Measurements from ENCODE around the gene CTDSP1. TPM values are rescaled to one million over a fixed set of nuclear protein-coding genes. Genes with fewer than 3 reads are reported as not detected.

The CTDSP1 gene
- polyA plus RNA-seq, 1 of the 3 experiments (the other 2 are of a cell fraction) = 88.0 TPM

DNA sequence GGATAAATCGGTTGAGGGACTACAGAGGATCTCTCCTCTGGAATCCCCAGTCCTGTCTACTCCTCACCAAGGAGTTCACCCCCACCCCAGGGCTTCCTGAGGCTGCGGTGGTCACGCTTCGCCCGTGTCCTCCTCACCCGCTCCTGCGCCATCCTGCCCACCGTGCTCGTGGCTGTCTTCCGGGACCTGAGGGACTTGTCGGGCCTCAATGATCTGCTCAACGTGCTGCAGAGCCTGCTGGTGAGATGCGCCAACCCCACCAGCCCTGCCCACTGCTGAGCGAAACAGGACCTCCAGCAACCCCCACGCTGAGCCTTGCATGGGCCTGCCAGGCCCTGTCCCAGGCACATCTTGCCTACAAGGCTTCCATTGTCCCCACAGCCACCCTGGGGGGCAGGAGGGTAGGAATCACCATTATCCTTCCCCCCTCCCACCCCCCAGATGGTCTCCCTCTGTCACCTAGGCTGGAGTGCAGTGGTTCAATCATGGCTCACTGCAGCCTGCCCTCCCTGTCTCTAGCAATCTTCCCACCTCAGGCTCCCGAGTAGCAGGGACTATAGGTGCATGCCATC is 6.7 kb upstream of the CTDSP1 start:
- CTCF ChIA-PET = interaction anchor here (1.1 to 5.3 kb wide), 5 partner anchors 9 to 207 kb away, joined by 3 to 31 read pairs (median 9); no protein-coding TSS in a partner anchor

DNA sequence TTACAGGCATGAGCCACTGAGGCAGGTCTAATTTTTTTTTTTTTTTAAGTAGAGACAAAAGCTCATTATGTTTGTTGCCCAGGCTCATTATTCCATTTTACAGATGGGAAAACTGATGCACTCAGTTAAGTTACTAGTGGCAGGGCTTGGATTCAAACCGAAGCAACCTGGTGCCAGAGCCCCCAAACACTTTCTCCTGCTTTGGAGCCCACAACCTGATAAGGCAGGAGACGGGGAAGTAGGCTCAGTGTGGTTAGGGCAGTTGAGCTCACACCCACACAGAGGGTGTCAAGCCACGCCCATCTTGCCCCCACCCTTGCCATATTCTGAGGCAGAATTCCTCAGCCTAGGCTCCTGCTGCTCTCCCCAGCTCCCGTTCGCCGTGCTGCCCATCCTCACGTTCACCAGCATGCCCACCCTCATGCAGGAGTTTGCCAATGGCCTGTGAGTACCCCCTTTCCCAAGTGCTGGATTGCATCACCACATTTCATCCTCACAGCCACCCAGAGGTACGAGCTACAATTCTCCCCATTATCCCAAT is 5.8 kb upstream of the CTDSP1 start:
- Histone ChIP-seq H3K9me3 (no peaks in the 10 kb centered on the region), H3K27me3 (ENCODE audit: insufficient read depth) (no peaks in the 10 kb centered on the region), H3K9ac (no peak overlapping the region), H3F3A (replicated peaks; ENCODE audit: insufficient read depth) (peaks cover 12% of the 10 kb centered on the region), H3K79me2 (ENCODE audit: insufficient read depth) (peaks cover 7% of the 10 kb centered on the region; the same call in 1 of the 2 replicates), H2AFZ (ENCODE audit: low read depth) (no peak overlapping the region), H3K4me2 (no peak overlapping the region), H3K9me2 (no peaks in the 10 kb centered on the region), H3K4me1 (ENCODE audit: control insufficient read depth in 1 of 2, insufficient read depth in 2 of 2, low read depth in 1 of 2, low read length in 1 of 2) (peaks cover 15 to 19% of the 10 kb centered on the region in 2 experiments; a peak in 3 of 4 replicates), H3K27ac (ENCODE audit: low read depth in 2 of 2, low read length in 1 of 2) (no peak overlapping the region), H3K36me3 (replicated peaks in 1 of 2; ENCODE audit: control insufficient read depth in 1 of 2, insufficient read depth in 2 of 2, low read length in 1 of 2) (no peaks in the 10 kb centered on the region), H4K20me1 (ENCODE audit: insufficient read depth) (no peaks in the 10 kb centered on the region), H3K4me3 (ENCODE audit: low read depth in 2 of 2, low read length in 1 of 2) (no peak overlapping the region)
- ChIA-PET CTCF (interaction anchor here (0.8 to 5.3 kb wide), 9 partner anchors 10 to 208 kb away, joined by 3 to 31 read pairs (median 3); partner anchors contain the start of gene CATIP), POLR2A (no interaction called here)
- DNase-seq = peak; percentile 6
- 94% methylated on average over 8 of the region's 8 CpGs for WGBS (ENCODE audit: low lambda C conversion rate)
- TF ChIP-seq EZH2phosphoT487 (IDR thresholded peaks at IDR 0.05; ENCODE audit: borderline replicate concordance, low read depth) (no peak), RCOR1 (IDR thresholded peaks at IDR 0.05; ENCODE audit: low read length) (no peak), CHD2 (IDR thresholded peaks at IDR 0.05; ENCODE audit: low read length, partially characterized antibody) (no peak), MXI1 (IDR thresholded peaks at IDR 0.05; ENCODE audit: low read depth, low read length) (no peak), TCF12 (IDR thresholded peaks at IDR 0.05) (no peak), POLR2AphosphoS5 (IDR thresholded peaks at IDR 0.05; ENCODE audit: low read depth, low read length) (no peak), EP300 (IDR thresholded peaks at IDR 0.05; ENCODE audit: borderline replicate concordance in 1 of 2, low read depth in 1 of 2, low read length in 1 of 2) (no peak), GABPA (IDR thresholded peaks at IDR 0.05; ENCODE audit: low read depth) (no peak), TEAD4 (IDR thresholded peaks at IDR 0.05; ENCODE audit: borderline replicate concordance, insufficient read depth) (no peak), RXRA (IDR thresholded peaks at IDR 0.05; ENCODE audit: borderline replicate concordance, low read depth) (no peak), ELF1 (IDR thresholded peaks at IDR 0.05) (no peak)
- TF ChIP-seq, protein P1, sequence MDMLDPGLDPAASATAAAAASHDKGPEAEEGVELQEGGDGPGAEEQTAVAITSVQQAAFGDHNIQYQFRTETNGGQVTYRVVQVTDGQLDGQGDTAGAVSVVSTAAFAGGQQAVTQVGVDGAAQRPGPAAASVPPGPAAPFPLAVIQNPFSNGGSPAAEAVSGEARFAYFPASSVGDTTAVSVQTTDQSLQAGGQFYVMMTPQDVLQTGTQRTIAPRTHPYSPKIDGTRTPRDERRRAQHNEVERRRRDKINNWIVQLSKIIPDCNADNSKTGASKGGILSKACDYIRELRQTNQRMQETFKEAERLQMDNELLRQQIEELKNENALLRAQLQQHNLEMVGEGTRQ (IDR thresholded peaks at IDR 0.05; ENCODE audit: borderline replicate concordance, low read depth, low read length) = no peak
- TF ChIP-seq, protein P2, sequence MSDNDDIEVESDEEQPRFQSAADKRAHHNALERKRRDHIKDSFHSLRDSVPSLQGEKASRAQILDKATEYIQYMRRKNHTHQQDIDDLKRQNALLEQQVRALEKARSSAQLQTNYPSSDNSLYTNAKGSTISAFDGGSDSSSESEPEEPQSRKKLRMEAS (IDR thresholded peaks at IDR 0.05; ENCODE audit: low read depth) = no peak
- TF ChIP-seq, protein P3, sequence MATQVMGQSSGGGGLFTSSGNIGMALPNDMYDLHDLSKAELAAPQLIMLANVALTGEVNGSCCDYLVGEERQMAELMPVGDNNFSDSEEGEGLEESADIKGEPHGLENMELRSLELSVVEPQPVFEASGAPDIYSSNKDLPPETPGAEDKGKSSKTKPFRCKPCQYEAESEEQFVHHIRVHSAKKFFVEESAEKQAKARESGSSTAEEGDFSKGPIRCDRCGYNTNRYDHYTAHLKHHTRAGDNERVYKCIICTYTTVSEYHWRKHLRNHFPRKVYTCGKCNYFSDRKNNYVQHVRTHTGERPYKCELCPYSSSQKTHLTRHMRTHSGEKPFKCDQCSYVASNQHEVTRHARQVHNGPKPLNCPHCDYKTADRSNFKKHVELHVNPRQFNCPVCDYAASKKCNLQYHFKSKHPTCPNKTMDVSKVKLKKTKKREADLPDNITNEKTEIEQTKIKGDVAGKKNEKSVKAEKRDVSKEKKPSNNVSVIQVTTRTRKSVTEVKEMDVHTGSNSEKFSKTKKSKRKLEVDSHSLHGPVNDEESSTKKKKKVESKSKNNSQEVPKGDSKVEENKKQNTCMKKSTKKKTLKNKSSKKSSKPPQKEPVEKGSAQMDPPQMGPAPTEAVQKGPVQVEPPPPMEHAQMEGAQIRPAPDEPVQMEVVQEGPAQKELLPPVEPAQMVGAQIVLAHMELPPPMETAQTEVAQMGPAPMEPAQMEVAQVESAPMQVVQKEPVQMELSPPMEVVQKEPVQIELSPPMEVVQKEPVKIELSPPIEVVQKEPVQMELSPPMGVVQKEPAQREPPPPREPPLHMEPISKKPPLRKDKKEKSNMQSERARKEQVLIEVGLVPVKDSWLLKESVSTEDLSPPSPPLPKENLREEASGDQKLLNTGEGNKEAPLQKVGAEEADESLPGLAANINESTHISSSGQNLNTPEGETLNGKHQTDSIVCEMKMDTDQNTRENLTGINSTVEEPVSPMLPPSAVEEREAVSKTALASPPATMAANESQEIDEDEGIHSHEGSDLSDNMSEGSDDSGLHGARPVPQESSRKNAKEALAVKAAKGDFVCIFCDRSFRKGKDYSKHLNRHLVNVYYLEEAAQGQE (IDR thresholded peaks at IDR 0.05; ENCODE audit: low read depth, low read length) = no peak
- TF ChIP-seq, protein P4, sequence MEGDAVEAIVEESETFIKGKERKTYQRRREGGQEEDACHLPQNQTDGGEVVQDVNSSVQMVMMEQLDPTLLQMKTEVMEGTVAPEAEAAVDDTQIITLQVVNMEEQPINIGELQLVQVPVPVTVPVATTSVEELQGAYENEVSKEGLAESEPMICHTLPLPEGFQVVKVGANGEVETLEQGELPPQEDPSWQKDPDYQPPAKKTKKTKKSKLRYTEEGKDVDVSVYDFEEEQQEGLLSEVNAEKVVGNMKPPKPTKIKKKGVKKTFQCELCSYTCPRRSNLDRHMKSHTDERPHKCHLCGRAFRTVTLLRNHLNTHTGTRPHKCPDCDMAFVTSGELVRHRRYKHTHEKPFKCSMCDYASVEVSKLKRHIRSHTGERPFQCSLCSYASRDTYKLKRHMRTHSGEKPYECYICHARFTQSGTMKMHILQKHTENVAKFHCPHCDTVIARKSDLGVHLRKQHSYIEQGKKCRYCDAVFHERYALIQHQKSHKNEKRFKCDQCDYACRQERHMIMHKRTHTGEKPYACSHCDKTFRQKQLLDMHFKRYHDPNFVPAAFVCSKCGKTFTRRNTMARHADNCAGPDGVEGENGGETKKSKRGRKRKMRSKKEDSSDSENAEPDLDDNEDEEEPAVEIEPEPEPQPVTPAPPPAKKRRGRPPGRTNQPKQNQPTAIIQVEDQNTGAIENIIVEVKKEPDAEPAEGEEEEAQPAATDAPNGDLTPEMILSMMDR (IDR thresholded peaks at IDR 0.05) = no peak

More for the DNA sequence above, 6.7 kb upstream of the CTDSP1 start:
- TF ChIP-seq RXRA (IDR thresholded peaks at IDR 0.05; ENCODE audit: borderline replicate concordance, low read depth) = no peak
- no peak for TF ChIP-seq NFIC (IDR thresholded peaks at IDR 0.05; ENCODE audit: borderline replicate concordance)
- TF ChIP-seq RAD21 (IDR thresholded peaks at IDR 0.05; ENCODE audit: low read length) = no peak
- Histone ChIP-seq H3K27ac (ENCODE audit: low read depth in 2 of 2, low read length in 1 of 2) (no peak overlapping the region), H3K36me3 (replicated peaks in 1 of 2; ENCODE audit: control insufficient read depth in 1 of 2, insufficient read depth in 2 of 2, low read length in 1 of 2) (no peaks in the 10 kb centered on the region), H2AFZ (ENCODE audit: low read depth) (no peak overlapping the region), H3K27me3 (ENCODE audit: insufficient read depth) (no peaks in the 10 kb centered on the region), H3K79me2 (ENCODE audit: insufficient read depth) (0 out of 2 replicates have a peak, but pooled peaks cover 4% of the 10 kb centered on the region), H3K9ac (no peak overlapping the region), H3K9me3 (no peaks in the 10 kb centered on the region), H3K4me2 (no peak overlapping the region), H3F3A (replicated peaks; ENCODE audit: insufficient read depth) (peaks cover 9% of the 10 kb centered on the region), H3K9me2 (no peaks in the 10 kb centered on the region), H3K4me3 (ENCODE audit: low read depth in 2 of 2, low read length in 1 of 2) (no peak overlapping the region), H4K20me1 (ENCODE audit: insufficient read depth) (no peaks in the 10 kb centered on the region), H3K4me1 (ENCODE audit: control insufficient read depth in 1 of 2, insufficient read depth in 2 of 2, low read depth in 1 of 2, low read length in 1 of 2) (peaks cover 12 to 17% of the 10 kb centered on the region in 2 experiments; a peak in 2 of 4 replicates)
- peak; percentile 27 for DNase-seq
- POLR2A ChIA-PET = no interaction called here
- 92% methylated on average over 4 of the region's 16 CpGs for WGBS (ENCODE audit: low lambda C conversion rate)
